Activated CD4-positive, alpha-beta T cell treated with anti-CD3 and anti-CD28 coated beads, Interleukin-2, amount 50 U/mL, for 4 hours (primary cell): Measurements from ENCODE around the gene SLC8A1.
"Not testable (repeated sequence)": the region's sequence is repeated elsewhere in the genome, so short reads cannot be mapped to it uniquely, and the experiment has no call there.

Source experiments
- DNase-seq, 2 experiments: peaks; one replicate each; pipeline ENCODE4 v3.0.0-alpha.2; 2020

SLC8A1 gene

DNA sequence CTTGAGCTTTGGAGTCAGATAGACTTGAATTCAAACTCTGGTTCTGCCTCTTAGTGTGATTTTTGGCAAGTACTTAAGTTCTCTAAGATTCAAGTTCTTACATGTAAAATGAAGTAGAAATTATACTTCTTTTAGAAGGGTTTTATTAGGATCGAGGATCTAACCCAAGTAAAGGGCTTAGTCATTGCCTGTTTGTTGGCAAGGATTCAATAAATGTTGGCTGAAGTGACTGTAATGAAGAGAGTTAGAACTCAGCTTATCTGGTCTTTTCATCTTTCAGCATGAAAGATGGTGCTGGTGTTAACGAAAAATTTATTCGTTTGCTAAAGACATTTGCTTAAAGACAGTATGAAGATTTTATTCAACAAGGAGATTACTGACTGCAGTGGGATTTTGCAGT lies 356.9 kb downstream of the SLC8A1 start:
- DNase-seq: no peak

DNA sequence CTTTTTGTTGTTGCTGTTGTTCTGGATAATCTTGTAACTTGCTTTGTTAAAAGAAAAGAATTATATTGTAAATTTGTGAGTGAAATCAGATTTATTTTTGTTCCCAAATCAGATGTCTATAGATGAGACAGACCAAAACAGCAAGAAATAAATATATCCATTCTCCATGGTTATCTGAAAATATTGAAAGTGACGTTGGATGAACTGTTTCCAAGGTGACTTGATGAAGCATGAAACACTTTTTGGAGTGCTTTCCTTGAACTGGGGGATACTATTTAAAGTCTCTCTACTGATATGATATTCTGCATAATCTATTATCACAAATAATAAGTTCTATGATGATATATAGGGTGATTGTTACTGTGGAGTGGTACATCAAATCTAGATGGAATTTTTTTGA lies 357.4 kb downstream of the SLC8A1 start:
- DNase-seq: no peak

DNA sequence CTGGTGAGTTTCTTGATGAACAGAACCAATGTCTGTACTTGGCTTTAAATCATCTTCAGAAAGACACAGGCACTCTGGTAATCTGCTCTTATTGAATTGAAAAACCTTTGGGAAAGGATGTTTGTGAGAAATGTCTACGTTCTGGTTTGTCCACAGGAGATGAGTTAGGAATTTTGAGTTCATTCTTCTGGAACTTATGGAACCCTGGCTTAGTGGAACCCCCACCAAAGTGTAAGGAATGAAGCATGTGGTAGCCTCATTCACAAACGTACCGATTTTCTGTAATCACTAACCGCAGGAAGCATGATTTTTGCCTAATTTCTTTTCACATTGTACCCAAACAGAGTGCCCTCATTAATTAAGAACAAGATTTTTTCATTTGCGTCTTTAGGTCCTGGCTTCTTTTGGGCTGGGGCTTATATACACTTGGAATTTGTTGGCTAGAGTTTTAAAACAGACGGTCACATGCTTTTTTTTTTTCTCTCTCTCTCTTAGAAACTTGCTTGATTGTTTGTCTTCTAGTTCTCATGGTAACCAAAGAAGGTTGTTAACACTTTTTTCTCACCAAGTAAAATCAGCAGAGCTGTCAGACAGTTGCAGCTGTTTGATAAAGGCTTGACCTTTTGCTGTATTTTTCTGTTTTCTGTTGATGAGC lies 358.7 kb downstream of the SLC8A1 start:
- no peak for DNase-seq

DNA sequence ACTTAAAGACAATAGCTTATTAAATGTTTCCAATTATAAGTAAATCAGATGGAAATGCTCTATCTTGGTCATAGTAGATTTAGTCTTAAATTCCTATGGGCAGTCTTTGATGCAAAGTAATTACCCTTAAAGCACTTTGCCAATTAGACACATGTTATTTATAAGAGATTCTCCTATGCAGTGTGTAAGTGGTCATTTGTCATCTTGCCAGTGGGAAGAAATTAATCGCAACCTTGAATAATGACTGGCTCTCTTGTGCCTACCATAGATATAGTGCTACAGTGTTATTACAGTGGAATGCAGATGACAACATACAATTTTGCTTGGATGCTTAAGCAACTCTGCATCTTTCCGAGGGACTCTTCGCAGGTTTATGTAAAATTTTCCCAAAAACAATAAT lies 361.8 kb downstream of the SLC8A1 start:
- no peak for DNase-seq

DNA sequence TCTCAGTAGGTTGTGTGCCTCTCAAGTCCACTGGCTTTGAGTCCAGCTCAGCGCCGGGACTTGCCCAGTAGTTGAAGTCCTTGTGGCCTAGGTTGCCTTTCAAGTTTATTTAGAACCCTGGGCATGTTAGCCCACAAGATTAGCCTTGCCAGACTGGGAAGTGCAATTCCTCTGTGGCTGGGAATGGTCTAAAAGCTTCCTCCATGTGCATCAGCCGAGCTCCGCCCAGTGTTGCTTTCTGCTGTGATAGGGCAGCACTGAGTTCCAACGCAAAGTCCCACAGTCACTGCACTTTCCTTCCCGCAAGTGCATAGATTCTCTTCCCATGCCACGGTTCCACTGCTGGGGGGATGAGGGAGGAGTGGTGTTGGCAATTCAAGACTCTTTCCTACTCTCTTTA lies 364.0 kb downstream of the SLC8A1 start:
- no peak for DNase-seq

DNA sequence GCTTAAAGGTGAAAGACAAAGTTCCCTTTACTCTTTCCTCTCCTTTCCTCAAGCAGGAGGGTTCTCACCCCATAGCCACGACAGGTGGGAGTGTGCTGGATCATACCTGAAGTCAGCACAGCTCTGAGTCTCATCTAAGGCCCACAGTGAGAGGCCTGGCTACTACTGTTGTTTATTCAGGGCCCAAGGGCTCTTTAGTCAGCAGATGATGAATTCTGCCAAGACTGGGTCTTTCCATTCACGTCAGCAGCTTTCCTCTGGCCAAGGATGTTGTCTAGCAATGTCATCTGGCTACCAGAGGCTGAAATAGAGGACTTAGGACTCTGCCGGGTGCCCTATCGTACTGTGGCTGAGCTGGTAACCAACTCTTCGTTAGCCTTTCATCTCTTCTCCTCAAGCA lies 364.5 kb downstream of the SLC8A1 start:
- no peak for DNase-seq

DNA sequence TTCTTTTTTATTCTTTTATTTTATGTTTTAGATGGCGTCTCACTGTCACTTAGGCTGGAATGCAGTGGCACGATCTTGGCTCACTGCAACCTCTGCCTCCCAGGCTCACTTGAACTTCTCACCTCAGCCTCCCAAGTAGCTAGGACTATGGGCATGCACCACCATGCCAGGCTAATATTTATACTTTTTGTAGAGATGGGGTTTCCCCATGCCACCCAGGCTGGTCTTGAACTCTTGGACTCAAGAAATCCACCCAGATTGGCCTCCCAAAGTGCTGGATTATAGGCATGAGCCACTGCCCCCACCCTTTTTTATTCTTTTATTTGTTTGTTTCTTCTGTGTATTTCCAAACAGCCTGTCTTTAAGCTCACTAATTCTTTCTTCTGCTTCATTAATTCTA lies 366.1 kb downstream of the SLC8A1 start:
- no peak for DNase-seq

DNA sequence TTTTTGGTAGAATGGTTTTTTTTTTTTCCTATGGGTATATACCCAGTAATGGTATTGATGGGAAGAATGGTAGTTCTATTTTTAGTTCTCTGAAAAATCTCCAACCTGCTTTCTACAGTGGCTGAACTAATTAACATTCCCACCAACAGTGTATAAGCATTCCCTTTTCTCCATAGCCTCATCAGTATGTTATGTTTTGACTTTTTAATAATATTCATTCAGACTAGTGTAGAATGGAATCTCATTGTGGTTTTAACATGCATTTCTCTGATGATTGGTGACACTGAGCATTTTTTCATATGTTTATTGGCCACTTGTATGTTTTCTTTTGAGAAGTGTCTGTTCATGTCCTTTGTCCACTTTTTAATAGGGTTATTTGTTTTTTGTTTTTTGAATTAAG lies 378.6 kb downstream of the SLC8A1 start:
- not testable (repeated sequence) for DNase-seq

DNA sequence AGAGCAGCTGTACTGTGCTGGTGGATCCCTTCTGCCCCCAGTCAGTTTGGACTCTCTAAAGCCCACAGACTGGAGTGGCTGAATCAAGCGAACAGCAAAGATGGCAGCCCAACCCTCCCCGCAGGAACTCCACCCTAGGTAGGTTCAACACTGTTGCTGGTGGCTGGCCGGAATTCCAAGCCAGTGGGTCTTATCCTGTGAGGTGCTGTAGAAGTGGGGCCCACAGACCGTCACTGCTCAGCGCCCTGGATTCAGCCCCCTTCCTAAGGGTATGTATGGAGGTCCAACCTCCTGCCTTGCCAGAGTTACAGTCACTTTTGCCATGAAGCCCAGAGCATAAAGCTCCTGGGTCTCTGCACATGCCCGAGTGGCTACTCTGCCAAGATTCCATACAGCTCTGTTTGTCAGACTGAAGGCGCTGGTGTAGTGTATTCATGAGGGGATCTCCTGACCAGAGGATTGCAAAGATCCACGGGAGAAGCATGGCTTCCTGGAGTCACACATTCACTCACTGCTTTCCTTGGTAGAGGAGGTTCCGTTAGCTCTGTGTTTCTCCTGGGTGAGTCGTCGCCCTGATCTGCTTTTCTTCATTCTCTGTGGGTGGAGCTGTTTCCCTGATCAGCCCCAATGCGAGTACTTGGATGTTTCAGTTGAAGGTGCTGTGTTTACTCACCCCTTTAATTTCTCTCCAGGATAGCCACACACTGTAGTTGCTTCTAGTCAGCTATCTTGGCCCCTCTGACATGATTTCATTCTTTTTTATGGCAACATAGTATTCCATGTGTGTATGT lies 379.3 kb downstream of the SLC8A1 start:
- DNase-seq: no peak

DNA sequence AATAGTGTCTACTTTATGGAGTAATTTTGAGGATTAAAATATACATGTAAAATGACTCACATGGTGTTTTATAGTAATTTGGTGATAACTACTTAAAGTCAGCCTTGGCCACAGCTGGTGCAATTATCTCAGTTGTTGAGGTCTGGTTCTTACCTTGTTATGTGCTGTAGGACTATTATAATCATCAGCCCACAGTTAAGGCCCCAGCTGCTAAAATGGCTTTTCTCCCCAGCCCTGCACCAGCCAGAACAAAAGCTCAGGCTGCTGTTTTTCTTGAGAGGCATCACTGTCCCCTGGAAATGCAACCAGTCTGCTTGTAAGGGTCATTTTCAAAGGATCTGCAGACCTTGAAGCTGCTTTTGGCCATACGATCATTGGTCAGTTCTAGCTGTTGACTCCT lies 389.5 kb downstream of the SLC8A1 start:
- no peak for DNase-seq

DNA sequence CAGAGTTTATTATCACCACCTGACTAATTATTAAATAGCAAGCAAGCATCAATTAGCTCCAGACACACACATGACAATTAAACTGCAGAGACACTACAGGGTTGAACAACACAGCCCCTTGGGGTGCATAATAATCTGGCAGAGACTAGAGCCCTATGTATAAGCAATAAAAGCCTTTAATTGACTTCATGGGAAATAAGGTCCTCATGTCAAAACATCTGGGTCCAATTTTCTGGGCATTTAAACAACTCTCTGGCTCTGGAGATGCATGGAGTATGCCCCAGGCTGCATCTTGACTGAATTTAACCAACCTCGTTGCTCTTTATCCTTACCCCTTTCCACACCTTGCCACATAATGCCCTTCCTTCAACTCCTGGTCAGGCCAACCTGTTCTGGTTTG lies 402.1 kb downstream of the SLC8A1 start:
- DNase-seq: no peak

DNA sequence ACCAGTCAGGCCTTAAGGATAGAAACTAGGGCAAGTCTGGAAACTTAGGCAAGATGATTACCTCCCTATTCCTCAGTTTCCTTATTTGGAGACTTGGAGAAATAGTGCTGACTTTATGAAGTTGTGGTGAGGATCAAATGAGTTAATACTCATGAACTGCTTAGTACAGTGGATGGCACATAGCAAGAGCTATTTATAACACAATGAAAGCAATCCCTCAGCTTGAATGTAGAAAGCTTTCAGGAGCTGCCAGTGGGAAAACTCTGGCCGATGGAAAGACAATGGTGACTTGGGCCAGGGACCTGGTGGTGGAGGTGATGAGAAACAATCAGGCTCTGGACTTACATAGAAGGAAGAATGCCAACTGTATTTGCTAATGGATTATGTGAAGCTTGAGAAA lies 403.4 kb downstream of the SLC8A1 start:
- DNase-seq: no peak

DNA sequence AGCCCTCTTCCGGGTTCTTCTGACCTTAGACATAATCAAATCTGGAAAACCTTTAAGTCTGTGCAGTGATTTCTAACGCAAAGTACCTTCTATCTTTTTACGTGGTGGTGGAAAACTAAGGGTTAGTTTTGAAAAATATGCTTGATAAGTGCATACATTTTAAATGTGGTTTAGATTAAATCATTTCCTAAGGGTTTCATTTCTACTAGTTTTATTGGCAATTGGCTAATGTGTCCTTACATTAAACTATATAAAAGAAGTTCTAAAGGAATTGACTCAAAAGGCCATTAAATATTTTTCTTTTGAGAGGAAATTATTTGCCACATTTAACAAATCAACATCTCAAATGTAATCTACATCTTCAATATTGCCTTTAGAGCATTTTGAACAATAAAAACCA lies 404.5 kb downstream of the SLC8A1 start:
- DNase-seq: no peak
